Activated CD4-positive, alpha-beta T cell treated with anti-CD3 and anti-CD28 coated beads, Interleukin-2, amount 10 ng/mL, durations not matched to agents 7 days and 5 days (primary cell): Measurements from ENCODE around the gene UBR4. TPM values are rescaled to one million over a fixed set of nuclear protein-coding genes. Genes with fewer than 3 reads are reported as not detected.
"Not testable (repeated sequence)": the region's sequence is repeated elsewhere in the genome, so short reads cannot be mapped to it uniquely, and the experiment has no call there.

Experiments used
- CTCF ChIA-PET: fragments of 350-600 bp; sonication (Branson Sonifier 250); formaldehyde crosslinking; loops from one replicate; lab custom pipeline; 2021; ENCODE audit warnings: antibody characterized with exemption; lab: Charles Lee
- POLR2A ChIA-PET: fragments of 350-600 bp; sonication (Branson Sonifier 250); formaldehyde crosslinking; loops from one replicate; lab custom pipeline; 2021; ENCODE audit warnings: antibody characterized with exemption; lab: Charles Lee
- DNase-seq: peaks from one replicate; pipeline ENCODE4 v3.0.0-alpha.2; 2020
- H3K27ac Mint-ChIP-seq: one replicate; pipeline ENCODE4 v1.8.0; 2021; ENCODE audit warnings: mild to moderate bottlenecking, moderate library complexity, mixed read lengths
- H3K27me3 Mint-ChIP-seq: one replicate; pipeline ENCODE4 v1.8.0; 2021; ENCODE audit warnings: mixed read lengths
- H3K36me3 Mint-ChIP-seq: one replicate; pipeline ENCODE4 v1.8.0; 2021; ENCODE audit warnings: low read depth, mixed read lengths
- H3K4me1 Mint-ChIP-seq: one replicate; pipeline ENCODE4 v1.8.0; 2021; ENCODE audit warnings: mixed read lengths
- H3K4me3 Mint-ChIP-seq: one replicate; pipeline ENCODE4 v1.8.0; 2021; ENCODE audit warnings: mild to moderate bottlenecking, moderate library complexity, mixed read lengths
- H3K9me3 Mint-ChIP-seq: one replicate; pipeline ENCODE4 v1.8.0; 2021; ENCODE audit warnings: mixed read lengths
- total RNA-seq, 2 experiments: library from RNA; stranded (reverse); gene quantifications; one replicate each; pipeline ENCODE4 v1.2.3, GENCODE V29; 2021

Gene UBR4
- total RNA-seq, 2 experiments from 2014 or later = 116 to 125 TPM

GRCh38 chr1:19199329-19199968, 10.6 kb downstream of the UBR4 start:
- ChIA-PET CTCF (interaction anchor here (0.8 to 2.8 kb wide), 5 partner anchors 9 to 286 kb away, joined by 3 to 12 read pairs (median 4); no protein-coding TSS in a partner anchor), POLR2A (no interaction called here)
- peaks cover 36% of the 10 kb centered on the region for H3K36me3 Mint-ChIP-seq
- DNase-seq = no peak
- H3K4me3 Mint-ChIP-seq = no peak overlapping the region
- no peaks in the 10 kb centered on the region for H3K9me3 Mint-ChIP-seq
- no peak overlapping the region for H3K27ac Mint-ChIP-seq
- H3K4me1 Mint-ChIP-seq = peaks cover 21% of the 10 kb centered on the region
- H3K27me3 Mint-ChIP-seq = no peaks in the 10 kb centered on the region

GRCh38 chr1:19198820-19199219, 11.2 kb downstream of the UBR4 start:
- DNase-seq = no peak
- Mint-ChIP-seq H3K4me3 (no peak overlapping the region), H3K27me3 (no peaks in the 10 kb centered on the region), H3K4me1 (peaks cover 20% of the 10 kb centered on the region), H3K9me3 (no peaks in the 10 kb centered on the region), H3K27ac (no peak overlapping the region), H3K36me3 (peaks cover 40% of the 10 kb centered on the region)
- CTCF ChIA-PET = interaction anchor here (2.8 kb wide), 1 partner anchor 9 kb away, joined by 12 read pairs; no protein-coding TSS in a partner anchor
- POLR2A ChIA-PET = no interaction called here

- ChIA-PET CTCF (interaction anchor here (1.0 to 2.8 kb wide), 2 partner anchors 10 to 12 kb away, joined by 3 to 12 read pairs; no protein-coding TSS in a partner anchor), POLR2A (no interaction called here)
- no peaks in the 10 kb centered on the region for H3K27me3 Mint-ChIP-seq
- H3K9me3 Mint-ChIP-seq = no peaks in the 10 kb centered on the region
- no peak overlapping the region for H3K4me3 Mint-ChIP-seq
- no peak for DNase-seq
- peaks cover 14% of the 10 kb centered on the region for H3K4me1 Mint-ChIP-seq
- H3K36me3 Mint-ChIP-seq = peaks cover 50% of the 10 kb centered on the region
- no peak overlapping the region for H3K27ac Mint-ChIP-seq
Observed at GRCh38 chr1:19197845-19198244, 12.2 kb downstream of the UBR4 start.

- no peak overlapping the region for H3K27ac Mint-ChIP-seq
Observed at GRCh38 chr1:19196331-19196730, 13.7 kb downstream of the UBR4 start.

GRCh38 chr1:19193004-19193403, 17.1 kb downstream of the UBR4 start:
- Mint-ChIP-seq H3K27me3 (no peaks in the 10 kb centered on the region), H3K27ac (no peak overlapping the region), H3K36me3 (peaks cover 71% of the 10 kb centered on the region), H3K9me3 (no peaks in the 10 kb centered on the region), H3K4me1 (no peaks in the 10 kb centered on the region), H3K4me3 (no peak overlapping the region)
- ChIA-PET CTCF (interaction anchor here (0.5 to 1.0 kb wide), 2 partner anchors 48 to 232 kb away, joined by 3 read pairs; no protein-coding TSS in a partner anchor), POLR2A (no interaction called here)
- DNase-seq = no peak

More at GRCh38 chr1:19196331-19196730, 13.7 kb downstream of the UBR4 start:
- CTCF ChIA-PET = interaction anchor here (1.3 kb wide), 1 partner anchor 12 kb away, joined by 9 read pairs; no protein-coding TSS in a partner anchor
- DNase-seq = no peak
- no peaks in the 10 kb centered on the region for H3K4me1 Mint-ChIP-seq
- no peaks in the 10 kb centered on the region for H3K9me3 Mint-ChIP-seq
- POLR2A ChIA-PET = no interaction called here
- no peak overlapping the region for H3K4me3 Mint-ChIP-seq
- H3K36me3 Mint-ChIP-seq = peaks cover 64% of the 10 kb centered on the region
- no peaks in the 10 kb centered on the region for H3K27me3 Mint-ChIP-seq

- no peaks in the 10 kb centered on the region for H3K9me3 Mint-ChIP-seq
- H3K27me3 Mint-ChIP-seq = no peaks in the 10 kb centered on the region
- CTCF ChIA-PET = interaction anchor here (1.8 kb wide), 1 partner anchor 49 kb away, joined by 3 read pairs; no protein-coding TSS in a partner anchor
- H3K4me1 Mint-ChIP-seq = peaks cover under 1% of the 10 kb centered on the region
- H3K4me3 Mint-ChIP-seq = no peak overlapping the region
- peaks cover 67% of the 10 kb centered on the region for H3K36me3 Mint-ChIP-seq
- no peak for DNase-seq
- no peak overlapping the region for H3K27ac Mint-ChIP-seq
- POLR2A ChIA-PET = no interaction called here
Observed at GRCh38 chr1:19191811-19192210, 18.3 kb downstream of the UBR4 start.

GRCh38 chr1:19190468-19190867, 19.6 kb downstream of the UBR4 start:
- Mint-ChIP-seq H3K27me3 (no peaks in the 10 kb centered on the region), H3K36me3 (peaks cover 70% of the 10 kb centered on the region), H3K27ac (no peak overlapping the region), H3K9me3 (no peaks in the 10 kb centered on the region), H3K4me3 (no peak overlapping the region), H3K4me1 (peaks cover 10% of the 10 kb centered on the region)
- ChIA-PET POLR2A (no interaction called here), CTCF (no interaction called here)
- DNase-seq = no peak

GRCh38 chr1:19189270-19189669, 20.8 kb downstream of the UBR4 start:
- no peaks in the 10 kb centered on the region for H3K9me3 Mint-ChIP-seq
- peaks cover 73% of the 10 kb centered on the region for H3K36me3 Mint-ChIP-seq
- H3K27me3 Mint-ChIP-seq = no peaks in the 10 kb centered on the region
- DNase-seq = no peak
- ChIA-PET POLR2A (no interaction called here), CTCF (no interaction called here)
- H3K4me1 Mint-ChIP-seq = peaks cover 10% of the 10 kb centered on the region
- no peak overlapping the region for H3K4me3 Mint-ChIP-seq
- H3K27ac Mint-ChIP-seq = no peak overlapping the region

- ChIA-PET POLR2A (no interaction called here), CTCF (no interaction called here)
- Mint-ChIP-seq H3K36me3 (peaks cover 69% of the 10 kb centered on the region), H3K27ac (no peak overlapping the region), H3K9me3 (no peaks in the 10 kb centered on the region), H3K4me3 (no peak overlapping the region), H3K4me1 (peaks cover 10% of the 10 kb centered on the region), H3K27me3 (no peaks in the 10 kb centered on the region)
- DNase-seq = no peak
Observed at GRCh38 chr1:19187852-19188251, 22.2 kb downstream of the UBR4 start.

- Mint-ChIP-seq H3K27me3 (no peaks in the 10 kb centered on the region), H3K27ac (no peak overlapping the region), H3K4me1 (peaks cover 18% of the 10 kb centered on the region), H3K9me3 (no peaks in the 10 kb centered on the region), H3K36me3 (peaks cover 70% of the 10 kb centered on the region), H3K4me3 (no peak overlapping the region)
- DNase-seq = no peak
- CTCF ChIA-PET = interaction anchor here (1.4 to 1.5 kb wide), 2 partner anchors 12 to 14 kb away, joined by 3 to 4 read pairs; no protein-coding TSS in a partner anchor
- POLR2A ChIA-PET = no interaction called here
Observed at GRCh38 chr1:19186001-19186400, 24.1 kb downstream of the UBR4 start.

GRCh38 chr1:19182223-19182622, 27.8 kb downstream of the UBR4 start:
- H3K27ac Mint-ChIP-seq = no peak overlapping the region
- no peaks in the 10 kb centered on the region for H3K27me3 Mint-ChIP-seq
- no peak overlapping the region for H3K4me3 Mint-ChIP-seq
- H3K36me3 Mint-ChIP-seq = peaks cover 76% of the 10 kb centered on the region
- CTCF ChIA-PET = interaction anchor here (0.7 to 1.0 kb wide), 2 partner anchors 43 to 58 kb away, joined by 3 read pairs; no protein-coding TSS in a partner anchor
- H3K9me3 Mint-ChIP-seq = no peaks in the 10 kb centered on the region
- peaks cover 43% of the 10 kb centered on the region for H3K4me1 Mint-ChIP-seq
- DNase-seq = no peak
- POLR2A ChIA-PET = no interaction called here

- peaks cover 33% of the 10 kb centered on the region for H3K4me1 Mint-ChIP-seq
- POLR2A ChIA-PET, H3K27me3 Mint-ChIP-seq, H3K9me3 Mint-ChIP-seq: not testable (repeated sequence)
- peak overlapping the region; percentile 11 for H3K4me3 Mint-ChIP-seq
- peak overlapping the region; percentile 89 for H3K27ac Mint-ChIP-seq
- peak; percentile 8 for DNase-seq
- CTCF ChIA-PET = interaction anchor here (0.6 to 1.4 kb wide), 4 partner anchors 11 to 68 kb away, joined by 3 to 6 read pairs (median 4); no protein-coding TSS in a partner anchor
- H3K36me3 Mint-ChIP-seq = peaks cover 71% of the 10 kb centered on the region
Observed at GRCh38 chr1:19180265-19180657, 29.8 kb downstream of the UBR4 start.

GRCh38 chr1:19179597-19180264, 30.3 kb downstream of the UBR4 start:
- Mint-ChIP-seq H3K27me3 (no peaks in the 10 kb centered on the region), H3K4me3 (peak overlapping the region; percentile 11), H3K9me3 (no peaks in the 10 kb centered on the region), H3K27ac (peak overlapping the region; percentile 89), H3K4me1 (peaks cover 33% of the 10 kb centered on the region), H3K36me3 (peaks cover 72% of the 10 kb centered on the region)
- ChIA-PET CTCF (interaction anchor here (1.2 to 1.4 kb wide), 3 partner anchors 10 to 68 kb away, joined by 3 to 6 read pairs (median 4); no protein-coding TSS in a partner anchor), POLR2A (no interaction called here)
- peak; percentile 63 for DNase-seq
